Peyer's patch (tissue), 4 donors: Measurements from ENCODE around the gene MXD3. TPM values are rescaled to one million over a fixed set of nuclear protein-coding genes. Genes with fewer than 3 reads are reported as not detected.
A peak's percentile ranks its signal among the peaks of the same experiment; 100 is the strongest.

Experiments used
- DNase-seq, 3 donors: peaks; one replicate each; pipeline ENCODE4 v3.0.0-alpha.2; 2017 to 2019
- H3K27ac ChIP-seq, 4 donors: fragments of 200-600 bp; sonication (generic); one replicate each; pipeline ENCODE4 v1.5.1; 2016 to 2019
- H3K27me3 ChIP-seq, 2 donors: fragments of 200-600 bp; sonication (generic); one replicate each; pipeline ENCODE4 v1.5.1; 2019
- H3K36me3 ChIP-seq, 3 donors: fragments of 200-600 bp; sonication (generic); one replicate each; pipeline ENCODE4 v1.5.1; 2016 to 2019
- H3K4me1 ChIP-seq, 4 donors: fragments of 200-600 bp; sonication (generic); one replicate each; pipeline ENCODE4 v1.5.1; 2016 to 2019
- H3K4me3 ChIP-seq, 4 donors: fragments of 200-600 bp; sonication (generic); 1 replicate in 3 of 4; 2 replicates in 1 of 4; pipeline ENCODE4 v1.5.1; 2016 to 2019; ENCODE audit warnings: mild to moderate bottlenecking in 1 of 4
- H3K9me3 ChIP-seq, 4 donors: fragments of 200-600 bp; sonication (generic); one replicate each; pipeline ENCODE4 v1.5.1; 2016 to 2019; ENCODE audit warnings: mild to moderate bottlenecking in 1 of 4
- POLR2A ChIP-seq, 2 donors: fragments of 450-650 bp; IDR thresholded peaks; one replicate each; pipeline ENCODE4 v1.5.1; 2017; ENCODE audit warnings: antibody characterized with exemption in 2 of 2, mild to moderate bottlenecking in 2 of 2, moderate library complexity in 2 of 2
- total RNA-seq, 4 donors: library from RNA; depleted of rRNA; stranded (reverse); fragments of >200 nt; gene quantifications; one replicate each; pipeline ENCODE4 v1.1.0, GENCODE V29; 2016
- TF ChIP-seq, protein P1 (sequence below), 6 experiments: fragments of 450-650 bp in 4 of 6; fragments of 200-600 bp in 2 of 6; sonication (generic) in 1 of 6; IDR thresholded peaks; one replicate each; pipeline ENCODE4 v1.5.1; 2017 to 2019; ENCODE audit warnings: antibody characterized with exemption in 6 of 6, mild to moderate bottlenecking in 3 of 6, moderate library complexity in 1 of 6

The MXD3 gene
- total RNA-seq, 4 donors from 2014 or later: 6.8 to 25.8 (median 18.5) TPM

DNA sequence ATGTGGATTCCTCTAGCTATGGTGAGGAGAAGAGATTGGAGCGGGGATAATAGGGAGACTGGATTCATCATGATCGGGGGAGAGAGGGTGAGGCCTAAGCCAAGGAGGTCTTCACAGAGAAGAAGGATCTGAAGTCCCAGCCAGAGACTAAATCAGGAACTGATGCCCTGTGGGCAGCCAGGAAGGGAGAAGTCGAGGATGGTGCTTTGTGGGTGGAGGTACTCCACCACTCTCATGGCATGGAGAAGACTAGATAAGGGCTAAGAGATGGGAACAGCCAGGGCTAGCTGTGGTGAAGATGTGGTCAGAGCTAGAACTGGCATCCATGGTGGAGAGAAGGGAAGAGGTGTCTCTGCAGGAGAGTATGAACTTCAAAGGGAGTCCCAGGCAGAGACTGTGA, 43.0 kb upstream of the MXD3 start:
- Histone ChIP-seq H3K4me1 (peaks cover 3 to 43% (median 19%) of the 10 kb centered on the region in 4 donors), H3K9me3 (no peaks in the 10 kb centered on the region), H3K4me3 (no peak overlapping the region), H3K36me3 (peaks cover 0 to under 1% (median 0%) of the 10 kb centered on the region in 3 donors), H3K27me3 (no peaks in the 10 kb centered on the region), H3K27ac (no peak overlapping the region)
- TF ChIP-seq, protein P1, sequence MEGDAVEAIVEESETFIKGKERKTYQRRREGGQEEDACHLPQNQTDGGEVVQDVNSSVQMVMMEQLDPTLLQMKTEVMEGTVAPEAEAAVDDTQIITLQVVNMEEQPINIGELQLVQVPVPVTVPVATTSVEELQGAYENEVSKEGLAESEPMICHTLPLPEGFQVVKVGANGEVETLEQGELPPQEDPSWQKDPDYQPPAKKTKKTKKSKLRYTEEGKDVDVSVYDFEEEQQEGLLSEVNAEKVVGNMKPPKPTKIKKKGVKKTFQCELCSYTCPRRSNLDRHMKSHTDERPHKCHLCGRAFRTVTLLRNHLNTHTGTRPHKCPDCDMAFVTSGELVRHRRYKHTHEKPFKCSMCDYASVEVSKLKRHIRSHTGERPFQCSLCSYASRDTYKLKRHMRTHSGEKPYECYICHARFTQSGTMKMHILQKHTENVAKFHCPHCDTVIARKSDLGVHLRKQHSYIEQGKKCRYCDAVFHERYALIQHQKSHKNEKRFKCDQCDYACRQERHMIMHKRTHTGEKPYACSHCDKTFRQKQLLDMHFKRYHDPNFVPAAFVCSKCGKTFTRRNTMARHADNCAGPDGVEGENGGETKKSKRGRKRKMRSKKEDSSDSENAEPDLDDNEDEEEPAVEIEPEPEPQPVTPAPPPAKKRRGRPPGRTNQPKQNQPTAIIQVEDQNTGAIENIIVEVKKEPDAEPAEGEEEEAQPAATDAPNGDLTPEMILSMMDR (IDR thresholded peaks at IDR 0.05): no peak
- TF ChIP-seq POLR2A (IDR thresholded peaks at IDR 0.05): no peak
- DNase-seq: no peak

DNA sequence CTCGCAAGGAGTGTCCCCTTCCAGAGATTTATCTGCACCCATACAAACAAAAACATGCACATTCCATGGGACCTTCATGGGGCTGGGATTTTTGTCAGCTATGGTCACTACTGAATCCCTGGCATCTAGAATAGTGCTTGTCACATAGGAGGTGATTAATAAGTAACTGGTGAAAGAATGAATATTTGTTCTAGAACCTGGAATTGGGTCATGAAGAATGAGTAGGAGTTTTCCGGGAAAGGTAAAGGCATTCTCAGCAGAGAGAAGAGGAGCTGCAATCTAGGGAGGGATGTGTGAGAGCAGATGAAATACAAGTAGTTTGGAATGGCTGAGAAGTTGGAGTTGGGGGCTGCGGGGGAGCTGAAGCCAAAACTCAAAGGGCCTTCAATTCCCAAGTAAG, 42.6 kb upstream of the MXD3 start:
- Histone ChIP-seq H3K9me3 (no peaks in the 10 kb centered on the region), H3K4me3 (no peak overlapping the region), H3K4me1 (peaks cover 4 to 44% (median 20%) of the 10 kb centered on the region in 4 donors), H3K27ac (no peak overlapping the region), H3K36me3 (peaks cover 0 to 5% (median 0%) of the 10 kb centered on the region in 3 donors), H3K27me3 (no peaks in the 10 kb centered on the region)
- no peak for DNase-seq
- TF ChIP-seq, protein P1 (IDR thresholded peaks at IDR 0.05): no peak
- no peak for TF ChIP-seq POLR2A (IDR thresholded peaks at IDR 0.05)

DNA sequence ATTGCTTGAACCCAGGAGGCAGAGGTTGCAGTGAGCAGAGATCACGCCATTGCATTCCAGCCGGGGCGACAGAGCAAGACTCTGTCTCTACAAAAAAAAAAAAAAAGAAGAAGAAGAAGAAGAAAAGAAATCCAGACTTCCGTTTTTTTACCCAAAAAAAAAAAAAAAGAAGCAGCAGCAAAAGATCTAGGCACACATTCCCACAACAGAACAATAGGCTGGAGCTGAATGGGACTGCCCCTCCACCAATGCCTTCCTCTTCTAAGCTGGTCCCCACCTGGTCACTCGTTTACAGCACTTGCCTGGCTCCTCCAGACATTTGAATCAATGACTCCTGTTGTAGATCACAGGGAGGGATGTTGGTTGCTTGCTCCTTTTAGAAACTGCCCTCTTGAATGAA, 41.4 kb upstream of the MXD3 start:
- no peak for DNase-seq
- H3K27me3 ChIP-seq: no peaks in the 10 kb centered on the region
- H3K4me3 ChIP-seq: no peak overlapping the region
- H3K36me3 ChIP-seq: peaks cover 0 to 9% (median 0%) of the 10 kb centered on the region in 3 donors
- no peak overlapping the region for H3K27ac ChIP-seq
- H3K4me1 ChIP-seq: peaks cover 4 to 38% (median 20%) of the 10 kb centered on the region in 4 donors
- no peak for TF ChIP-seq POLR2A (IDR thresholded peaks at IDR 0.05)
- TF ChIP-seq, protein P1 (IDR thresholded peaks at IDR 0.05): no peak
- H3K9me3 ChIP-seq: no peaks in the 10 kb centered on the region

DNA sequence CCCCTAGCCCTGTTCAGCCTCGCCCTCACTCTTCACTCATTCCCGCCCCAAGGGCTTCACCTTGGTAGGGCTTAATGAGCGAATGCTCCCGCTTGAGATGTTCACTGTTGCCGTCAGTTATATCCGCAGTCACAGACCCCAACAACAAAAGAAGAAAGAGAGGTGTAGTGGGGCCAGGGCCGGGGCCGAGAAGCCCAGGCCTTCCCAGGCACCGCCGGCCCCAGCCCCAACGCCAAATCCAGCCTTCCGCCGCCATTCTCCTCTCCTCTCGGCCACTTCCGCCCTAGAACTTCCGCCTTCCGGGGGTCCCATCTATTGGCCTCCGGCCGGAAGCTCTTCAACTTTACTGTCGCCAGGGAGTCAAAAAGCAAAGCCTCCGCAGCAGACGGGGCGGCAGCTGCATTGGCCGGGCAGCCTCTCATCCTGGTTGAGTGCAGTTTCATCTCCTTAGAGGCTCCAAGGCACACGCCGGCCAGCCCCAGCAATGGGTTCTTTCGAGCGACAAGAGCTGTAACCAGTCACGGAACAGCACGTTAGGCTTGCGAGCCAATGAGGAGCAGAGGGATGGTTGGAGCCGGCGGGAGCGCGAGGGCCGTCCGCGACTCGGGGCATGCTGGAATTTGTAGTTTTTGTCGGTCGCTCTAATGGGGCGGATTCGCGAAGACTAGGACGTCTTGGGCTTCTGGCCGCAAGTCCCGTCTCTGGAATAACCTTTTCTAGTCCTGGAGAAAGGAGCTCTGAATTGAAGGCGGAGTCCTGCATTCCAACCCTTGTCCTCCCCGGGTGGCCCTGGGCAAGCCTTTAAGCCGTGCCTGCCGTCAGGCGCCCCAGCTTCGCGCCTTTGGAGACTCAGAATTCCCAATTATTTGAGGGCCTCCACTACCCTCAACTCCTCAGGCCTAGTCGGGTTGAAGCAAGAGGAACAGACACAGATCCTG, 40.0 kb upstream of the MXD3 start, which contains the start of gene LMAN2:
TSS of gene LMAN2 (minus strand) at position 277 of the 938 bp plus-strand sequence. CDS start at position 256, 21 bp downstream.
- DNase-seq: peak; percentile 91 to 97 (median 93)
- Histone ChIP-seq H3K27ac (peak within 1 kb of the TSS; percentile 91 to 95 (median 94)), H3K36me3 (peaks cover 0 to 23% (median 0%) of the 10 kb centered on the region in 3 donors), H3K4me1 (peaks cover 4 to 25% (median 13%) of the 10 kb centered on the region in 4 donors), H3K27me3 (no peaks in the 10 kb centered on the region), H3K9me3 (no peaks in the 10 kb centered on the region), H3K4me3 (peak within 1 kb of the TSS; percentile 65 to 88 (median 80))
- peak; percentile 59 to 72 for TF ChIP-seq POLR2A (IDR thresholded peaks at IDR 0.05)
- TF ChIP-seq, protein P1 (IDR thresholded peaks at IDR 0.05): no peak

DNA sequence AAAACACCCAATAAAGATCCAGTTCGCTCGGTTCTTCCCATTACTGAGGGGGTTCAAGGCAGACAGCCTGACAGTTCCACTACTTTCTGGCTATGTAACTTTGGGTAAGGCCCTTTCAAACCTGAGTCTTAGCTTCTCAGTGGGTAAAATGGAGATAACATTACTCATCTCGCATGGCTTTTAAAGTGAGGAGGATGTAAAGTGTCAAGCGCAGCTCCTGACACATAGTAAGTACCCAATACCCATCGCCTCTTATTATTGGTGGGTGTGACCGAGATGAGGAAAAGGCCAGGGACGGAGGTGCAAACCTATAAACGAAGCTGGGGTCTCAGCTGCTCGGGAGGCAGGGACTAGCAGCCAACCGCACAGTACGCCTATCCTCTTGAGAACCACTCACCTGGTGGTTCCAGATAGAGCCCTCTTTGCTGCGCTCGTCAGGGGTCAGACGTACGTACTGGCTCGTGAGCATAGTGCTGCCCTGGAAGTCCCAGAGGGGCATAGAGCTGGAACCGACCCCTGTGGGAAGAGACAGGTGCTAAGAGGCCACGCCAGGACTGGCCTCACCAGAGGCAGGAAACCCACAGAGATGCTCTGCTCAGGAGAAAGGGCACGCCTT, 39.2 kb upstream of the MXD3 start:
- H3K4me3 ChIP-seq: peak overlapping the region; percentile 65 to 88 (median 80)
- no peak for TF ChIP-seq POLR2A (IDR thresholded peaks at IDR 0.05)
- TF ChIP-seq, protein P1 (IDR thresholded peaks at IDR 0.05): no peak
- no peak for DNase-seq
- H3K36me3 ChIP-seq: peaks cover 0 to 28% (median 0%) of the 10 kb centered on the region in 3 donors
- no peaks in the 10 kb centered on the region for H3K27me3 ChIP-seq
- no peaks in the 10 kb centered on the region for H3K9me3 ChIP-seq
- peaks cover 4 to 22% (median 13%) of the 10 kb centered on the region in 4 donors for H3K4me1 ChIP-seq
- H3K27ac ChIP-seq: peak overlapping the region; percentile 91 to 95 (median 94)
